ENCODE data around the gene CAPZA1. TPM values are rescaled to one million over a fixed set of nuclear protein-coding genes. Genes with fewer than 3 reads are reported as not detected.

CAPZA1 gene
- polyA plus RNA-seq, 1 donor from 2014 or later = 82.2 TPM

GRCh38 chr1:112703706-112704105 is 84.1 kb downstream of the CAPZA1 start:
- TF ChIP-seq TAF1 (IDR thresholded peaks at IDR 0.05; ENCODE audit: low read depth) = no peak
- Histone ChIP-seq H3K36me3 (ENCODE audit: insufficient read depth, low read length) (no peaks in the 10 kb centered on the region), H3K27ac (ENCODE audit: low read length) (no peak overlapping the region), H3K27me3 (ENCODE audit: insufficient read depth, low read depth, low read length) (peaks cover 13% of the 10 kb centered on the region), H3K4me3 (ENCODE audit: low read length) (no peak overlapping the region), H3K9me3 (ENCODE audit: low read length) (no peaks in the 10 kb centered on the region), H3K79me2 (replicated peaks; ENCODE audit: insufficient read depth, low read length) (no peaks in the 10 kb centered on the region), H3K4me2 (ENCODE audit: low read length) (no peak overlapping the region), H4K20me1 (ENCODE audit: insufficient read depth) (no peaks in the 10 kb centered on the region), H3K9me2 (ENCODE audit: insufficient read depth, low read length) (no peaks in the 10 kb centered on the region), H2AFZ (ENCODE audit: low read depth, low read length) (no peak overlapping the region), H3K9ac (ENCODE audit: low read length) (no peak overlapping the region), H3F3A (ENCODE audit: insufficient read depth, low read length, poor library complexity, severe bottlenecking) (no peaks in the 10 kb centered on the region)

GRCh38 chr1:112704391-112704933 is 84.8 kb downstream of the CAPZA1 start:
- Histone ChIP-seq H3K79me2 (replicated peaks; ENCODE audit: insufficient read depth, low read length) (no peaks in the 10 kb centered on the region), H2AFZ (ENCODE audit: low read depth, low read length) (no peak overlapping the region)
- TF ChIP-seq CTCF (IDR thresholded peaks at IDR 0.05; ENCODE audit: poor library complexity, severe bottlenecking) = no peak
- TF ChIP-seq SMC3 (conservative IDR thresholded peaks at IDR 0.05; ENCODE audit: poor library complexity) = no peak

GRCh38 chr1:112704934-112705627 is 85.4 kb downstream of the CAPZA1 start:
- Histone ChIP-seq H3K9me3 (ENCODE audit: low read length) (no peaks in the 10 kb centered on the region), H3K36me3 (ENCODE audit: insufficient read depth, low read length) (no peaks in the 10 kb centered on the region), H3K27me3 (ENCODE audit: insufficient read depth, low read depth, low read length) (peaks cover 13% of the 10 kb centered on the region), H2AFZ (ENCODE audit: low read depth, low read length) (no peak overlapping the region), H3K9me2 (ENCODE audit: insufficient read depth, low read length) (no peaks in the 10 kb centered on the region), H3K4me2 (ENCODE audit: low read length) (no peak overlapping the region), H3K27ac (ENCODE audit: low read length) (no peak overlapping the region), H3K79me2 (replicated peaks; ENCODE audit: insufficient read depth, low read length) (no peaks in the 10 kb centered on the region), H3K4me3 (ENCODE audit: low read length) (no peak overlapping the region), H3K9ac (ENCODE audit: low read length) (no peak overlapping the region), H3F3A (ENCODE audit: insufficient read depth, low read length, poor library complexity, severe bottlenecking) (no peaks in the 10 kb centered on the region), H4K20me1 (ENCODE audit: insufficient read depth) (no peaks in the 10 kb centered on the region)
- no peak for TF ChIP-seq TAF1 (IDR thresholded peaks at IDR 0.05; ENCODE audit: low read depth)
- TF ChIP-seq SMC3 (conservative IDR thresholded peaks at IDR 0.05; ENCODE audit: poor library complexity) = no peak
- TF ChIP-seq EP300 (conservative IDR thresholded peaks at IDR 0.05; ENCODE audit: poor library complexity, severe bottlenecking) = no peak
- TF ChIP-seq MXI1 (conservative IDR thresholded peaks at IDR 0.05; ENCODE audit: poor library complexity, severe bottlenecking) = no peak
- TF ChIP-seq EZH2 (IDR thresholded peaks at IDR 0.05; ENCODE audit: borderline replicate concordance, insufficient read depth, low read length, poor library complexity, severe bottlenecking) = no peak

More at GRCh38 chr1:112704391-112704933, 84.8 kb downstream of the CAPZA1 start:
- no peak overlapping the region for H3K4me3 ChIP-seq (ENCODE audit: low read length)
- H4K20me1 ChIP-seq (ENCODE audit: insufficient read depth) = no peaks in the 10 kb centered on the region
- H3K4me2 ChIP-seq (ENCODE audit: low read length) = no peak overlapping the region
- H3K9me3 ChIP-seq (ENCODE audit: low read length) = no peaks in the 10 kb centered on the region
- no peak overlapping the region for H3K27ac ChIP-seq (ENCODE audit: low read length)
- H3K27me3 ChIP-seq (ENCODE audit: insufficient read depth, low read depth, low read length) = peaks cover 13% of the 10 kb centered on the region
- no peak overlapping the region for H3K9ac ChIP-seq (ENCODE audit: low read length)
- no peaks in the 10 kb centered on the region for H3F3A ChIP-seq (ENCODE audit: insufficient read depth, low read length, poor library complexity, severe bottlenecking)
- no peaks in the 10 kb centered on the region for H3K36me3 ChIP-seq (ENCODE audit: insufficient read depth, low read length)
- H3K9me2 ChIP-seq (ENCODE audit: insufficient read depth, low read length) = no peaks in the 10 kb centered on the region

All from neural cell (in vitro differentiated cells).